Measurements from ENCODE around the gene SCAF4. TPM values are rescaled to one million over a fixed set of nuclear protein-coding genes. Genes with fewer than 3 reads are reported as not detected.

SCAF4 gene
- total and polyA plus RNA-seq, 2 donors (not counting 1 experiment from before 2014, with no cell fraction given): 42.3 to 110 TPM

GRCh38 chr21:31713115-31713514 is 18.8 kb downstream of the SCAF4 start:
- peaks cover 86% of the 10 kb centered on the region for H4K20me1 ChIP-seq (ENCODE audit: control insufficient read depth, insufficient read depth, low read length, poor library complexity, severe bottlenecking)
- no CpG with 5 or more reads among the region's 3 CpGs for WGBS (ENCODE audit: insufficient coverage)
- intact Hi-C loops (cut with micrococcal nuclease): no loop called here
- H3K4me3 Mint-ChIP-seq: no peak overlapping the region
- ChIA-PET POLR2A (no interaction called here), CTCF (no interaction called here)
- H3K9ac ChIP-seq (ENCODE audit: low read length): no peak overlapping the region
- peaks cover 0 to 3% of the 10 kb centered on the region in 2 experiments for H3K36me3 ChIP-seq (replicated peaks in 1 of 2; ENCODE audit: control extremely low read depth in 1 of 2, control insufficient read depth in 1 of 2, extremely low read depth in 1 of 2, insufficient read depth in 2 of 2, low read length in 1 of 2)
- no peak overlapping the region for H3K4me3 ChIP-seq (ENCODE audit: control extremely low read depth in 1 of 5, extremely low read depth in 1 of 5, insufficient read depth in 1 of 5, low read depth in 2 of 5, low read length in 4 of 5)
- ATAC-seq (ENCODE audit: low read depth): no peak
- peaks cover 87% of the 10 kb centered on the region for H3K4me1 Mint-ChIP-seq
- H3K4me2 ChIP-seq (replicated peaks; ENCODE audit: low read depth, low read length, poor library complexity, severe bottlenecking): no peak overlapping the region
- no peak overlapping the region for H2AFZ ChIP-seq (ENCODE audit: insufficient read depth, low read depth, low read length, poor library complexity, severe bottlenecking)
- H3K9me3 ChIP-seq (ENCODE audit: control extremely low read depth in 1 of 3, control insufficient read depth in 2 of 3, insufficient read depth in 1 of 3, low read length in 2 of 3): no peaks in the 10 kb centered on the region
- peaks cover 95% of the 10 kb centered on the region for H3K79me2 ChIP-seq (ENCODE audit: control insufficient read depth, insufficient read depth, low read length)
- no peak overlapping the region for H3K27ac Mint-ChIP-seq
- H3K9me3 Mint-ChIP-seq (ENCODE audit: insufficient read depth): no peaks in the 10 kb centered on the region
- H3K4me1 ChIP-seq (ENCODE audit: control insufficient read depth in 2 of 2, insufficient read depth in 2 of 2, low read length in 2 of 2): peaks cover 32 to 56% of the 10 kb centered on the region in 2 donors
- H3K27me3 Mint-ChIP-seq: no peaks in the 10 kb centered on the region
- no peak for DNase-seq
- no peaks in the 10 kb centered on the region for H3K27me3 ChIP-seq (replicated peaks in 1 of 4; ENCODE audit: control extremely low read depth in 1 of 4, control insufficient read depth in 3 of 4, insufficient read depth in 4 of 4, low read length in 3 of 4)
- no peak for TF ChIP-seq EZH2 (IDR thresholded peaks at IDR 0.05; ENCODE audit: borderline replicate concordance, insufficient read depth, low read depth, low read length, poor library complexity, severe bottlenecking)
- TF ChIP-seq CTCF (IDR thresholded peaks at IDR 0.05): no peak
- no peak overlapping the region for H3K27ac ChIP-seq (ENCODE audit: low read length in 2 of 2)

- peaks cover 0 to 3% of the 10 kb centered on the region in 2 experiments for H3K36me3 ChIP-seq (replicated peaks in 1 of 2; ENCODE audit: control extremely low read depth in 1 of 2, control insufficient read depth in 1 of 2, extremely low read depth in 1 of 2, insufficient read depth in 2 of 2, low read length in 1 of 2)
- no peak overlapping the region for H3K4me3 ChIP-seq (ENCODE audit: control extremely low read depth in 1 of 5, extremely low read depth in 1 of 5, insufficient read depth in 1 of 5, low read depth in 2 of 5, low read length in 4 of 5)
- H2AFZ ChIP-seq (ENCODE audit: insufficient read depth, low read depth, low read length, poor library complexity, severe bottlenecking): no peak overlapping the region
- no peak for TF ChIP-seq CTCF (IDR thresholded peaks at IDR 0.05)
- no peak for TF ChIP-seq EZH2 (IDR thresholded peaks at IDR 0.05; ENCODE audit: borderline replicate concordance, insufficient read depth, low read depth, low read length, poor library complexity, severe bottlenecking)
- peaks cover 91% of the 10 kb centered on the region for H4K20me1 ChIP-seq (ENCODE audit: control insufficient read depth, insufficient read depth, low read length, poor library complexity, severe bottlenecking)
- no peak for ATAC-seq (ENCODE audit: low read depth)
- Mint-ChIP-seq H3K4me3 (no peak overlapping the region), H3K27me3 (no peaks in the 10 kb centered on the region), H3K27ac (no peak overlapping the region), H3K4me1 (peaks cover 87% of the 10 kb centered on the region), H3K9me3 (ENCODE audit: insufficient read depth) (no peaks in the 10 kb centered on the region)
- no peak for DNase-seq
- intact Hi-C loops (cut with micrococcal nuclease): no loop called here
- H3K27me3 ChIP-seq (replicated peaks in 1 of 4; ENCODE audit: control extremely low read depth in 1 of 4, control insufficient read depth in 3 of 4, insufficient read depth in 4 of 4, low read length in 3 of 4): no peaks in the 10 kb centered on the region
- H3K9me3 ChIP-seq (ENCODE audit: control extremely low read depth in 1 of 3, control insufficient read depth in 2 of 3, insufficient read depth in 1 of 3, low read length in 2 of 3): no peaks in the 10 kb centered on the region
- H3K79me2 ChIP-seq (ENCODE audit: control insufficient read depth, insufficient read depth, low read length): peaks cover 100% of the 10 kb centered on the region
- WGBS (ENCODE audit: insufficient coverage): no CpG with 5 or more reads among the region's 1 CpG
- ChIA-PET POLR2A (interaction anchor here (0.7 kb wide), 1 partner anchor 1666 kb away, joined by 4 read pairs; no protein-coding TSS in a partner anchor), CTCF (no interaction called here)
- H3K27ac ChIP-seq (ENCODE audit: low read length in 2 of 2): no peak overlapping the region
- no peak overlapping the region for H3K9ac ChIP-seq (ENCODE audit: low read length)
- peaks cover 32 to 51% of the 10 kb centered on the region in 2 donors for H3K4me1 ChIP-seq (ENCODE audit: control insufficient read depth in 2 of 2, insufficient read depth in 2 of 2, low read length in 2 of 2)
- H3K4me2 ChIP-seq (replicated peaks; ENCODE audit: low read depth, low read length, poor library complexity, severe bottlenecking): no peak overlapping the region
Measured at GRCh38 chr21:31711745-31712285, 20.1 kb downstream of the SCAF4 start.
